ENCODE measurements around the gene SPTBN1.
"Not testable (repeated sequence)": the region's sequence is repeated elsewhere in the genome, so short reads cannot be mapped to it uniquely, and the experiment has no call there.

Gene SPTBN1

DNA sequence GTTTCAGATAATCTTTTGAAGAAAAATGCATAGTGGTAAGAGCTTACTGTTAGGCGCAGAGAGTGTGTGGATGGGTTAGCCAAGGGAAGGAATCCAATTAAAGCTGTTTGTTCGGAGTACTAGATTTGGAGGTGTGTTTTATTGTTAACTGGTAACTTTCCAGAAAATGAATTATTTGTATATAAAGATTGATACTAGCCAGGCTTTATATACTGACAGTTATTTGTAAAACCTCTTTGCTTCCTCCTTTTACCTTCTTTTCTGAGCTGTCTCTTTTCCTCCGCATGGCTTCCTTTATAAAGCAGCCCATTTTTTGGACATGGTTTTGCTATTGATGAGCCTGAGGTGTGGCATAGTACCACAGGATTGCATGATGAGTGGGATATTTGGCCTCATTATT lies 25.6 kb downstream of the SPTBN1 start:
- no peak overlapping the region for H3K27ac ChIP-seq (ENCODE audit: poor library complexity, severe bottlenecking)
- H3K27me3 ChIP-seq (ENCODE audit: insufficient read depth, poor library complexity, severe bottlenecking), result no peaks in the 10 kb centered on the region
- H3K36me3 ChIP-seq (ENCODE audit: low read depth), result no peaks in the 10 kb centered on the region
- DNase-seq (ENCODE audit: low spot score) (no peak), ATAC-seq (ENCODE audit: low read depth) (no peak)
- H3K4me3 ChIP-seq (ENCODE audit: severe bottlenecking), result no peak overlapping the region
- H3K9me3 ChIP-seq (ENCODE audit: severe bottlenecking), result peaks cover 4% of the 10 kb centered on the region
- TF ChIP-seq, protein P1, sequence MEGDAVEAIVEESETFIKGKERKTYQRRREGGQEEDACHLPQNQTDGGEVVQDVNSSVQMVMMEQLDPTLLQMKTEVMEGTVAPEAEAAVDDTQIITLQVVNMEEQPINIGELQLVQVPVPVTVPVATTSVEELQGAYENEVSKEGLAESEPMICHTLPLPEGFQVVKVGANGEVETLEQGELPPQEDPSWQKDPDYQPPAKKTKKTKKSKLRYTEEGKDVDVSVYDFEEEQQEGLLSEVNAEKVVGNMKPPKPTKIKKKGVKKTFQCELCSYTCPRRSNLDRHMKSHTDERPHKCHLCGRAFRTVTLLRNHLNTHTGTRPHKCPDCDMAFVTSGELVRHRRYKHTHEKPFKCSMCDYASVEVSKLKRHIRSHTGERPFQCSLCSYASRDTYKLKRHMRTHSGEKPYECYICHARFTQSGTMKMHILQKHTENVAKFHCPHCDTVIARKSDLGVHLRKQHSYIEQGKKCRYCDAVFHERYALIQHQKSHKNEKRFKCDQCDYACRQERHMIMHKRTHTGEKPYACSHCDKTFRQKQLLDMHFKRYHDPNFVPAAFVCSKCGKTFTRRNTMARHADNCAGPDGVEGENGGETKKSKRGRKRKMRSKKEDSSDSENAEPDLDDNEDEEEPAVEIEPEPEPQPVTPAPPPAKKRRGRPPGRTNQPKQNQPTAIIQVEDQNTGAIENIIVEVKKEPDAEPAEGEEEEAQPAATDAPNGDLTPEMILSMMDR (IDR thresholded peaks at IDR 0.05; ENCODE audit: poor library complexity, severe bottlenecking), result no peak
- peaks cover 5% of the 10 kb centered on the region for H3K4me1 ChIP-seq (ENCODE audit: insufficient read depth, poor library complexity, severe bottlenecking)

DNA sequence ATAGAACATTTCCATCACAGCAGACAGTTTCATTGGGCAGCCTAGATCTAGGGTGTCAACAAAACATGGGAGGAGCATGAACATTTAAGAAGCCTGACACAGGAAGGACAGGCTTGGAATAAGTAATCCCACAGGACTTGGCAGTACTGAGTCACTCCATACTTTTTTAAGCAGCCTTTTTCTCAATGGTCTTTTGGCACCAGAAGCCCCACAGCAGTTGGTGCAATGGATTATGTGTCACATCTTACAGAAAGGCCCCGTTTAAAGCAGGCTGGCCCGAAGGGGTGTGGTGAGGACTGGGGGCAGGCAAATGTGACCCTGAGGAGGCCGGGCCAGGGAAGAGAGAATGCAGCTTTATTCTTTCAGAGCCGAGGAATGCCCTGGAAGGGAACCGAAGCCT lies 26.6 kb downstream of the SPTBN1 start:
- Histone ChIP-seq H3K27me3 (ENCODE audit: insufficient read depth, poor library complexity, severe bottlenecking) (no peaks in the 10 kb centered on the region), H3K4me1 (ENCODE audit: insufficient read depth, poor library complexity, severe bottlenecking) (peaks cover 5% of the 10 kb centered on the region), H3K9me3 (ENCODE audit: severe bottlenecking) (peaks cover 4% of the 10 kb centered on the region), H3K4me3 (ENCODE audit: severe bottlenecking) (no peak overlapping the region), H3K27ac (ENCODE audit: poor library complexity, severe bottlenecking) (peak overlapping the region; percentile 18), H3K36me3 (ENCODE audit: low read depth) (no peaks in the 10 kb centered on the region)
- DNase-seq (ENCODE audit: low spot score) (no peak), ATAC-seq (ENCODE audit: low read depth) (peak; percentile 49)
- TF ChIP-seq, protein P1 (IDR thresholded peaks at IDR 0.05; ENCODE audit: poor library complexity, severe bottlenecking), result no peak

DNA sequence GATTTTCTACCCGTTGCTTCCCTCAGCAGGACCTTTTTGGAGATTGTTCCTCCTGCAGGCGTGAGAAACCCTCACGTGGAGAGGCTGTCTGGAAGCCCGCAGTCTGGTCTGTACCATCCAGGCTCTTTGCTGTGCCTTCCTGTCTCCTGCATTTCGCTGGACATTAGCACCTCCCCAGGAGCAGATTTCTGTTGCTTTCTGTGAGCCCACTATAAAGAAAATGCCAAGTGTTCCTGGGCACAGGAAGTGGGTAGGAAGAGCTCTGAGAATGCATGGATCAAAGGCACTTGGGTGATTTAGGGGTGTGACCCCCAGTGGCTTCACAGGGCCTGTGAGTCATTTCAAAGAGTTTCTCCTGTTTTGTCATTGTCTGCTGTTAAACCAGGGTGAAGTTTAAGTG lies 27.3 kb downstream of the SPTBN1 start:
- H3K4me1 ChIP-seq (ENCODE audit: insufficient read depth, poor library complexity, severe bottlenecking), result peaks cover 5% of the 10 kb centered on the region
- DNase-seq (ENCODE audit: low spot score), result no peak
- H3K36me3 ChIP-seq (ENCODE audit: low read depth), result no peaks in the 10 kb centered on the region
- TF ChIP-seq, protein P1 (IDR thresholded peaks at IDR 0.05; ENCODE audit: poor library complexity, severe bottlenecking), result no peak
- peak overlapping the region; percentile 18 for H3K27ac ChIP-seq (ENCODE audit: poor library complexity, severe bottlenecking)
- ATAC-seq (ENCODE audit: low read depth), result peak; percentile 59
- H3K9me3 ChIP-seq (ENCODE audit: severe bottlenecking), result peaks cover 4% of the 10 kb centered on the region
- no peak overlapping the region for H3K4me3 ChIP-seq (ENCODE audit: severe bottlenecking)
- no peaks in the 10 kb centered on the region for H3K27me3 ChIP-seq (ENCODE audit: insufficient read depth, poor library complexity, severe bottlenecking)

DNA sequence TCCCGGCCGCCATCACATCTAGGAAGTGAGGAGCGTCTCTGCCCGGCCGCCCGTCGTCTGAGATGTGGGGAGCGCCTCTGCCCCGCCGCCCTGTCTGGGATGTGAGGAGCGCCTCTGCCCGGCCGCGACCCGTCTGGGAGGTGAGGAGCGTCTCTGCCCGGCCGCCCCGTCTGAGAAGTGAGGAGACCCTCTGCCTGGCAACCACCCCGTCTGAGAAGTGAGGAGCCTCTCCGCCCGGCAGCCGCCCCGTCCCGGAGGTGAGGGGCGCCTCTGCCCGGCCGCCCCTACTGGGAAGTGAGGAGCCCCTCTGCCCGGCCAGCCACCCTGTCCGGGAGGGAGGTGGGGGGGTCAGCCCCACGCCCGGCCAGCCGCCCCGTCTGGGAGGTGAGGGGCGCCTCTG lies 29.6 kb downstream of the SPTBN1 start:
- not testable (repeated sequence) for ATAC-seq (ENCODE audit: low read depth); H3K27me3 ChIP-seq (ENCODE audit: insufficient read depth, poor library complexity, severe bottlenecking); H3K27ac ChIP-seq (ENCODE audit: poor library complexity, severe bottlenecking); H3K9me3 ChIP-seq (ENCODE audit: severe bottlenecking); DNase-seq (ENCODE audit: low spot score); H3K4me1 ChIP-seq (ENCODE audit: insufficient read depth, poor library complexity, severe bottlenecking); H3K4me3 ChIP-seq (ENCODE audit: severe bottlenecking); H3K36me3 ChIP-seq (ENCODE audit: low read depth)

DNA sequence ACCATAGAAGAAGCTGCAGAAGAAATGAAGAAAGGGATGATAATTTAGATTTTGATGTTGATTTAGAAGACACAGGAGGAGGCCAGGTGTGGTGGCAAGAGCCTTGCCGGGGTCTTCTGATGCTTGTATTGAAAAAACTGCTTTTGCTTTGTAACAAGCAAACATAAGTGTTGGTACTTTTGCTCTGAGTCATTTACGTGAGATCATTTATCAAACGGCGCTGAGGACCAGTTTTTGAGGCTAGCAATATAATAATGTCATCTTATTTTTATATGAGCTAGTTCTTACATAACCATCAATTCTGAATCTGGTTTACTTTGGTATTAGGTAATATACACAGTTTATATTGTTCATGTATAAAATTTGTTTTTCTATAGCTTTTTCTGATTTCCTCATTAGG lies 30.6 kb downstream of the SPTBN1 start:
- ATAC-seq (ENCODE audit: low read depth), result no peak
- Histone ChIP-seq H3K9me3 (ENCODE audit: severe bottlenecking) (no peaks in the 10 kb centered on the region), H3K36me3 (ENCODE audit: low read depth) (no peaks in the 10 kb centered on the region)

More for the DNA sequence above, 30.6 kb downstream of the SPTBN1 start:
- no peak for DNase-seq (ENCODE audit: low spot score)
- TF ChIP-seq, protein P1 (IDR thresholded peaks at IDR 0.05; ENCODE audit: poor library complexity, severe bottlenecking), result no peak
- no peaks in the 10 kb centered on the region for H3K27me3 ChIP-seq (ENCODE audit: insufficient read depth, poor library complexity, severe bottlenecking)
- H3K4me1 ChIP-seq (ENCODE audit: insufficient read depth, poor library complexity, severe bottlenecking), result peaks cover 5% of the 10 kb centered on the region
- H3K27ac ChIP-seq (ENCODE audit: poor library complexity, severe bottlenecking), result no peak overlapping the region
- H3K4me3 ChIP-seq (ENCODE audit: severe bottlenecking), result no peak overlapping the region

Data from RWPE2 (cell line).